Ovary (tissue), 9 donors: Measurements from ENCODE around the gene SIK2. TPM values are rescaled to one million over a fixed set of nuclear protein-coding genes. Genes with fewer than 3 reads are reported as not detected.

Experiments used
- DNase-seq, 5 donors: peaks; one replicate each; pipeline ENCODE4 v3.0.0-alpha.2; 2019 to 2020
- H3K27ac ChIP-seq, 2 donors: fragments of 200-600 bp; one replicate each; pipeline versions ENCODE4 v1.5.1 to v1.8.0; 2019 to 2022
- H3K27me3 ChIP-seq: fragments of 200-600 bp; one replicate; pipeline ENCODE4 v1.8.0; 2022
- H3K36me3 ChIP-seq: fragments of 200-600 bp; sonication (generic); one replicate; pipeline ENCODE4 v1.5.1; 2019
- H3K4me1 ChIP-seq: one replicate; pipeline ENCODE4 v1.8.1; 2013; ENCODE audit warnings: mild to moderate bottlenecking, moderate library complexity; ENCODE audit not compliant: insufficient read depth
- H3K4me3 ChIP-seq: fragments of 200-600 bp; sonication (generic); one replicate; pipeline ENCODE4 v1.5.1; 2017
- H3K9me3 ChIP-seq, 2 donors: fragments of 200-600 bp in 1 of 2; sonication (generic) in 1 of 2; one replicate each; pipeline versions ENCODE4 v1.5.1 to v1.8.1; 2013 to 2019; ENCODE audit warnings: mild to moderate bottlenecking in 1 of 2, moderate library complexity in 1 of 2
- CTCF ChIP-seq, 3 donors: fragments of 450-650 bp in 2 of 3; fragments of 200-600 bp in 1 of 3; IDR thresholded peaks; one replicate each; pipeline versions ENCODE4 v1.5.1 to v1.8.0; 2016 to 2022; ENCODE audit warnings: antibody characterized with exemption in 3 of 3, mild to moderate bottlenecking in 1 of 3
- EP300 ChIP-seq: sonication (generic); formaldehyde crosslinking; IDR thresholded peaks from one replicate; pipeline ENCODE4 v1.6.1; 2017; ENCODE audit warnings: antibody characterized with exemption
- POLR2A ChIP-seq: fragments of 450-650 bp; IDR thresholded peaks from one replicate; pipeline ENCODE4 v1.6.1; 2017; ENCODE audit warnings: antibody characterized with exemption, mild to moderate bottlenecking, moderate library complexity
- WGBS, 3 donors: extraction: QIAGEN DNeasy Blood & Tissue Kit in 1 of 3; methylation state at CpG; one replicate each; pipeline versions ENCODE4 v1.1.5 to v1.1.7; 2013 to 2017; 5-methylcytosine and 5-hydroxymethylcytosine counted together
- intact Hi-C, 4 donors: fragments of 100-400 bp; cut with DNase I; formaldehyde crosslinking; loops; one replicate each; pipeline versions ENCODE4 v1.11.0 to v1.15.1; 2022 to 2023
- polyA plus RNA-seq, 2 donors: library from polyadenylated mRNA; stranded (reverse); fragments of 200-250 nt in 1 of 2; fragments of 350-450 nt in 1 of 2; fragmentation: Illumina TruSeq in 1 of 2; extraction: RNeasy Lipid Tissue Mini Kit (QIAGEN cat#74804) in 1 of 2; gene quantifications; one replicate each; pipeline ENCODE4 v1.2.3, GENCODE V29; 2013 to 2014
- total RNA-seq, 7 donors: library from RNA; depleted of rRNA in 2 of 7; stranded (reverse); fragments of >200 nt in 2 of 7; fragmentation: NEBNext Ultra II Directional in 3 of 7; extraction: Animal tissue kit (Norgen Biotek cat#: 25700) in 3 of 7; gene quantifications; one replicate each; pipeline versions ENCODE4 v1.1.0 to v1.2.4, GENCODE V29; 2016 to 2023
- donor health status: DM: no; HTN: no; CAD: no; lungs with moderate emphysema.
- donor health status: DM: no; HTN: no; CAD: no.
- donor health status: Bipolar disorder and iron deficiency.
- donor health status: DM: yes; HTN: yes; CAD: no.
- donor health status: DM: no; HTN: no; CAD: no.
- donor health status: DM: yes; HTN: yes; CAD: no.

SIK2 gene
- total and polyA plus RNA-seq, 9 donors: 13.7 to 50.5 (median 26.8) TPM

GRCh38 chr11:111633756-111634362 is 31.6 kb downstream of the SIK2 start:
- Histone ChIP-seq H3K4me3 (no peak overlapping the region), H3K27me3 (no peaks in the 10 kb centered on the region), H3K27ac (no peak overlapping the region), H3K36me3 (no peaks in the 10 kb centered on the region), H3K4me1 (peaks cover 1% of the 10 kb centered on the region), H3K9me3 (no peaks in the 10 kb centered on the region)
- TF ChIP-seq CTCF (IDR thresholded peaks at IDR 0.05) (no peak), POLR2A (no peak), EP300 (no peak)
- 45 to 52% (median 51%) methylated on average over 3 of the region's 3 CpGs for WGBS, 3 donors
- no peak for DNase-seq
- intact Hi-C loops: no loop called here

GRCh38 chr11:111634981-111635705 is 32.9 kb downstream of the SIK2 start:
- Histone ChIP-seq H3K36me3 (no peaks in the 10 kb centered on the region), H3K27ac (peak overlapping the region in 1 of 2 donors; percentile 46), H3K4me3 (no peak overlapping the region), H3K9me3 (no peaks in the 10 kb centered on the region), H3K27me3 (no peaks in the 10 kb centered on the region), H3K4me1 (peaks cover 1% of the 10 kb centered on the region)
- WGBS, 3 donors: 24 to 34% (median 25%) methylated on average over 5 of the region's 5 CpGs
- DNase-seq: no peak
- TF ChIP-seq EP300: no peak
- no peak for TF ChIP-seq POLR2A
- TF ChIP-seq CTCF (IDR thresholded peaks at IDR 0.05): no peak
- intact Hi-C loops: no loop called here

- H3K9me3 ChIP-seq: no peaks in the 10 kb centered on the region
- H3K27ac ChIP-seq: peak overlapping the region in 1 of 2 donors; percentile 46
- no peak overlapping the region for H3K4me3 ChIP-seq
- 0 to 9% (median 6%) methylated on average over 1 of the region's 1 CpG for WGBS, 3 donors
- no peaks in the 10 kb centered on the region for H3K36me3 ChIP-seq
- TF ChIP-seq EP300 (no peak), CTCF (IDR thresholded peaks at IDR 0.05) (no peak), POLR2A (no peak)
- intact Hi-C loops: no loop called here
- DNase-seq: peak in 4 of 5 donors; percentile 25 to 36 (median 34)
- no peaks in the 10 kb centered on the region for H3K27me3 ChIP-seq
- H3K4me1 ChIP-seq: peaks cover 1% of the 10 kb centered on the region
Observed at GRCh38 chr11:111635706-111636045, 33.4 kb downstream of the SIK2 start.

- no peaks in the 10 kb centered on the region for H3K9me3 ChIP-seq
- H3K36me3 ChIP-seq: no peaks in the 10 kb centered on the region
- H3K27me3 ChIP-seq: no peaks in the 10 kb centered on the region
- peaks cover 3% of the 10 kb centered on the region for H3K4me1 ChIP-seq
- DNase-seq: no peak
- no peak overlapping the region for H3K4me3 ChIP-seq
- WGBS, 3 donors: 98 to 99% (median 98%) methylated on average over 4 of the region's 4 CpGs
- intact Hi-C loops: no loop called here
- TF ChIP-seq CTCF (IDR thresholded peaks at IDR 0.05) (no peak), POLR2A (no peak), EP300 (no peak)
- H3K27ac ChIP-seq: no peak overlapping the region
Observed at GRCh38 chr11:111637885-111638284, 35.6 kb downstream of the SIK2 start.
